ENCODE measurements around the gene MYBPH. TPM values are rescaled to one million over a fixed set of nuclear protein-coding genes. Genes with fewer than 3 reads are reported as not detected.

Gene MYBPH
- polyA plus RNA-seq, 1 donor from 2014 or later = not detected

- TF ChIP-seq SMC3 (conservative IDR thresholded peaks at IDR 0.05; ENCODE audit: poor library complexity) (no peak), EP300 (conservative IDR thresholded peaks at IDR 0.05; ENCODE audit: poor library complexity, severe bottlenecking) (no peak), POLR2AphosphoS5 (IDR thresholded peaks at IDR 0.05) (no peak), MXI1 (conservative IDR thresholded peaks at IDR 0.05; ENCODE audit: poor library complexity, severe bottlenecking) (no peak), RAD21 (conservative IDR thresholded peaks at IDR 0.05) (no peak), TAF1 (IDR thresholded peaks at IDR 0.05; ENCODE audit: low read depth) (no peak), EZH2 (IDR thresholded peaks at IDR 0.05; ENCODE audit: borderline replicate concordance, insufficient read depth, low read length, poor library complexity, severe bottlenecking) (no peak)
- TF ChIP-seq, protein P1, sequence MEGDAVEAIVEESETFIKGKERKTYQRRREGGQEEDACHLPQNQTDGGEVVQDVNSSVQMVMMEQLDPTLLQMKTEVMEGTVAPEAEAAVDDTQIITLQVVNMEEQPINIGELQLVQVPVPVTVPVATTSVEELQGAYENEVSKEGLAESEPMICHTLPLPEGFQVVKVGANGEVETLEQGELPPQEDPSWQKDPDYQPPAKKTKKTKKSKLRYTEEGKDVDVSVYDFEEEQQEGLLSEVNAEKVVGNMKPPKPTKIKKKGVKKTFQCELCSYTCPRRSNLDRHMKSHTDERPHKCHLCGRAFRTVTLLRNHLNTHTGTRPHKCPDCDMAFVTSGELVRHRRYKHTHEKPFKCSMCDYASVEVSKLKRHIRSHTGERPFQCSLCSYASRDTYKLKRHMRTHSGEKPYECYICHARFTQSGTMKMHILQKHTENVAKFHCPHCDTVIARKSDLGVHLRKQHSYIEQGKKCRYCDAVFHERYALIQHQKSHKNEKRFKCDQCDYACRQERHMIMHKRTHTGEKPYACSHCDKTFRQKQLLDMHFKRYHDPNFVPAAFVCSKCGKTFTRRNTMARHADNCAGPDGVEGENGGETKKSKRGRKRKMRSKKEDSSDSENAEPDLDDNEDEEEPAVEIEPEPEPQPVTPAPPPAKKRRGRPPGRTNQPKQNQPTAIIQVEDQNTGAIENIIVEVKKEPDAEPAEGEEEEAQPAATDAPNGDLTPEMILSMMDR (IDR thresholded peaks at IDR 0.05; ENCODE audit: poor library complexity, severe bottlenecking) = no peak
- TF ChIP-seq, protein P2, sequence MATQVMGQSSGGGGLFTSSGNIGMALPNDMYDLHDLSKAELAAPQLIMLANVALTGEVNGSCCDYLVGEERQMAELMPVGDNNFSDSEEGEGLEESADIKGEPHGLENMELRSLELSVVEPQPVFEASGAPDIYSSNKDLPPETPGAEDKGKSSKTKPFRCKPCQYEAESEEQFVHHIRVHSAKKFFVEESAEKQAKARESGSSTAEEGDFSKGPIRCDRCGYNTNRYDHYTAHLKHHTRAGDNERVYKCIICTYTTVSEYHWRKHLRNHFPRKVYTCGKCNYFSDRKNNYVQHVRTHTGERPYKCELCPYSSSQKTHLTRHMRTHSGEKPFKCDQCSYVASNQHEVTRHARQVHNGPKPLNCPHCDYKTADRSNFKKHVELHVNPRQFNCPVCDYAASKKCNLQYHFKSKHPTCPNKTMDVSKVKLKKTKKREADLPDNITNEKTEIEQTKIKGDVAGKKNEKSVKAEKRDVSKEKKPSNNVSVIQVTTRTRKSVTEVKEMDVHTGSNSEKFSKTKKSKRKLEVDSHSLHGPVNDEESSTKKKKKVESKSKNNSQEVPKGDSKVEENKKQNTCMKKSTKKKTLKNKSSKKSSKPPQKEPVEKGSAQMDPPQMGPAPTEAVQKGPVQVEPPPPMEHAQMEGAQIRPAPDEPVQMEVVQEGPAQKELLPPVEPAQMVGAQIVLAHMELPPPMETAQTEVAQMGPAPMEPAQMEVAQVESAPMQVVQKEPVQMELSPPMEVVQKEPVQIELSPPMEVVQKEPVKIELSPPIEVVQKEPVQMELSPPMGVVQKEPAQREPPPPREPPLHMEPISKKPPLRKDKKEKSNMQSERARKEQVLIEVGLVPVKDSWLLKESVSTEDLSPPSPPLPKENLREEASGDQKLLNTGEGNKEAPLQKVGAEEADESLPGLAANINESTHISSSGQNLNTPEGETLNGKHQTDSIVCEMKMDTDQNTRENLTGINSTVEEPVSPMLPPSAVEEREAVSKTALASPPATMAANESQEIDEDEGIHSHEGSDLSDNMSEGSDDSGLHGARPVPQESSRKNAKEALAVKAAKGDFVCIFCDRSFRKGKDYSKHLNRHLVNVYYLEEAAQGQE (IDR thresholded peaks at IDR 0.05; ENCODE audit: borderline replicate concordance) = no peak
- no peaks in the 10 kb centered on the region for H3K79me2 ChIP-seq (replicated peaks; ENCODE audit: insufficient read depth, low read length)
- no peaks in the 10 kb centered on the region for H4K20me1 ChIP-seq (ENCODE audit: insufficient read depth)
- peaks cover 4% of the 10 kb centered on the region for H3K36me3 ChIP-seq (ENCODE audit: insufficient read depth, low read length)
- no peak overlapping the region for H3K9ac ChIP-seq (ENCODE audit: low read length)
- no peak overlapping the region for H3K4me2 ChIP-seq (ENCODE audit: low read length)
- no peaks in the 10 kb centered on the region for H3K9me3 ChIP-seq (ENCODE audit: low read length)
- H3K27ac ChIP-seq (ENCODE audit: low read length) = no peak overlapping the region
- H2AFZ ChIP-seq (ENCODE audit: low read depth, low read length) = no peak overlapping the region
- no peak overlapping the region for H3K4me3 ChIP-seq (ENCODE audit: low read length)
- H3K27me3 ChIP-seq (ENCODE audit: insufficient read depth, low read depth, low read length) = no peaks in the 10 kb centered on the region
- H3F3A ChIP-seq (ENCODE audit: insufficient read depth, low read length, poor library complexity, severe bottlenecking) = no peaks in the 10 kb centered on the region
- H3K9me2 ChIP-seq (ENCODE audit: insufficient read depth, low read length) = no peaks in the 10 kb centered on the region
Measured at GRCh38 chr1:203166192-203166940, 9.3 kb downstream of the MYBPH start.

- Histone ChIP-seq H2AFZ (ENCODE audit: low read depth, low read length) (no peak overlapping the region), H3K27me3 (ENCODE audit: insufficient read depth, low read depth, low read length) (no peaks in the 10 kb centered on the region), H3K27ac (ENCODE audit: low read length) (no peak overlapping the region), H3K79me2 (replicated peaks; ENCODE audit: insufficient read depth, low read length) (no peaks in the 10 kb centered on the region), H3K9ac (ENCODE audit: low read length) (no peak overlapping the region), H4K20me1 (ENCODE audit: insufficient read depth) (no peaks in the 10 kb centered on the region), H3K9me2 (ENCODE audit: insufficient read depth, low read length) (no peaks in the 10 kb centered on the region), H3K36me3 (ENCODE audit: insufficient read depth, low read length) (peaks cover 4% of the 10 kb centered on the region), H3F3A (ENCODE audit: insufficient read depth, low read length, poor library complexity, severe bottlenecking) (no peaks in the 10 kb centered on the region), H3K9me3 (ENCODE audit: low read length) (no peaks in the 10 kb centered on the region), H3K4me2 (ENCODE audit: low read length) (no peak overlapping the region), H3K4me3 (ENCODE audit: low read length) (no peak overlapping the region)
- TF ChIP-seq SMC3 (conservative IDR thresholded peaks at IDR 0.05; ENCODE audit: poor library complexity) = no peak
- TF ChIP-seq, protein P1 (IDR thresholded peaks at IDR 0.05; ENCODE audit: poor library complexity, severe bottlenecking) = no peak
- no peak for TF ChIP-seq EP300 (conservative IDR thresholded peaks at IDR 0.05; ENCODE audit: poor library complexity, severe bottlenecking)
- no peak for TF ChIP-seq MXI1 (conservative IDR thresholded peaks at IDR 0.05; ENCODE audit: poor library complexity, severe bottlenecking)
- no peak for TF ChIP-seq TAF1 (IDR thresholded peaks at IDR 0.05; ENCODE audit: low read depth)
- TF ChIP-seq RAD21 (conservative IDR thresholded peaks at IDR 0.05) = no peak
- TF ChIP-seq, protein P2 (IDR thresholded peaks at IDR 0.05; ENCODE audit: borderline replicate concordance) = no peak
Measured at GRCh38 chr1:203165800-203166161, 9.8 kb downstream of the MYBPH start.

All from neural cell (in vitro differentiated cells).